GOT3 (cell line): ENCODE results near the gene PNRC2.
A peak's percentile ranks its signal among the peaks of the same experiment; 100 is the strongest.
"Not testable (repeated sequence)": the region's sequence is repeated elsewhere in the genome, so short reads cannot be mapped to it uniquely, and the experiment has no call there.

ENCODE experiments used
- DNase-seq: peaks from one replicate; lab custom pipeline; 2025; ENCODE audit warnings: mixed read lengths; lab: John Stamatoyannopoulos, UW

The PNRC2 gene

GRCh38 chr1:23953020-23953419 is 6.6 kb upstream of the PNRC2 start:
- DNase-seq: no peak

GRCh38 chr1:23957096-23957495 is 2.5 kb upstream of the PNRC2 start:
- no peak for DNase-seq

- DNase-seq: not testable (repeated sequence)
These were observed 1.4 kb upstream of the PNRC2 start for GRCh38 chr1:23958040-23958809.

- peak; percentile 49 for DNase-seq
These were observed 693 bp upstream of the PNRC2 start for GRCh38 chr1:23958810-23959460.

- no peak for DNase-seq
These were observed 828 bp downstream of the PNRC2 start for GRCh38 chr1:23960291-23961020.

- DNase-seq: no peak
These were observed 4.1 kb downstream of the PNRC2 start for GRCh38 chr1:23963617-23964234.

- DNase-seq: no peak
These were observed 4.6 kb downstream of the PNRC2 start for GRCh38 chr1:23964235-23964668.

GRCh38 chr1:23964790-23965740 is 5.4 kb downstream of the PNRC2 start:
- DNase-seq: no peak

- no peak for DNase-seq
These were observed 7.4 kb downstream of the PNRC2 start for GRCh38 chr1:23966973-23967493.

GRCh38 chr1:23967871-23968270 is 8.2 kb downstream of the PNRC2 start:
- DNase-seq: no peak

GRCh38 chr1:23977187-23977853 is 17.7 kb downstream of the PNRC2 start:
- no peak for DNase-seq

- no peak for DNase-seq
These were observed 18.2 kb downstream of the PNRC2 start for GRCh38 chr1:23977854-23978191.

GRCh38 chr1:23978805-23979204 is 19.2 kb downstream of the PNRC2 start:
- no peak for DNase-seq

GRCh38 chr1:23979387-23979880 is 19.8 kb downstream of the PNRC2 start:
- no peak for DNase-seq

- DNase-seq: peak; percentile 92
These were observed 20.5 kb downstream of the PNRC2 start, which contains the start of gene SRSF10 for GRCh38 chr1:23979881-23980727. Gene SRSF10 (minus strand): TSS chr1:23980327. CDS start chr1:23980255, 72 bp downstream.

- no peak for DNase-seq
These were observed 21.1 kb downstream of the PNRC2 start for GRCh38 chr1:23980728-23981070.

- DNase-seq: no peak
These were observed 25.0 kb downstream of the PNRC2 start for GRCh38 chr1:23984417-23985186.

GRCh38 chr1:23987038-23987437 is 27.4 kb downstream of the PNRC2 start:
- DNase-seq: not testable (repeated sequence)

GRCh38 chr1:23989263-23989662 is 29.6 kb downstream of the PNRC2 start:
- DNase-seq: no peak
